Measurements from ENCODE around the gene OVCH1. TPM values are rescaled to one million over a fixed set of nuclear protein-coding genes. Genes with fewer than 3 reads are reported as not detected.
A peak's percentile ranks its signal among the peaks of the same experiment; 100 is the strongest.

Gene OVCH1
- total RNA-seq, 1 experiment from 2014 or later, result 1.9 TPM

DNA sequence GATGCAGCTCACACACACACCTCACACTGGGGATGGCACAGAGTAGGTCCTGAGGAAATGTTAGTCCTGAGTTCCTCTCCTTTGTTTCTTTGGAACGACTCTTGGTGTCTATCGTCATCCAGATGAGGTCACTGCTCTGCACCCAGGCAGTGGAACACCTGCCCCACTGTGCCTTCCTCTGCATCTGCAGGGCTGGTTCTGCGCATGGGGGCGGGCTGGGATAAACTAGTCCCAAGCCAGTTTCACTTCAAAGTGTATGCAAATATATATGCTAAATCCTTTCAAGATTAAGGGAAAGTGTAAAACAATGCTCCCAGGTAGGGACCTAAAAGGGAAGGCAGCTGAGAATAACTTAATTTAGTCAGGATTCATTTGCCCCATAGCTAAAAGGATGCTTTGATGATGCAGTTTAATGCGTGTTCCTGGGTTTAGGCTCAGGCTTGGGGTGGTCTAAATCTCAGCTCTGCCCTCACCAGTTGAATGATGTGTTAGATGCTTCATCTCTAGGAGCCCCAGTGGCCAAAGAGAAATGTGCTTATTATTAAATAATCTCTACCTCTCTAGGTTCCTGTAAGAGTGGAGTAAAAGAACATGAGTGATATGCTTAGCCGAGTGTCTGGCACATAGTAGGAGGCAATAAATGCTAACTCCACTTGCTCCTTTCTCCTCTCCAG, 47.1 kb upstream of the OVCH1 start:
- H3K4me3 Mint-ChIP-seq (ENCODE audit: unreplicated experiment), result no peak overlapping the region
- ChIA-PET CTCF (no interaction called here), POLR2A (no interaction called here)
- no peaks in the 10 kb centered on the region for H3K4me1 Mint-ChIP-seq (ENCODE audit: insufficient read depth, unreplicated experiment)
- no peaks in the 10 kb centered on the region for H3K27me3 Mint-ChIP-seq (ENCODE audit: insufficient read depth, unreplicated experiment)
- no peak for DNase-seq (ENCODE audit: unreplicated experiment)
- peaks cover 81% of the 10 kb centered on the region for H3K36me3 Mint-ChIP-seq (ENCODE audit: insufficient read depth, unreplicated experiment)
- H3K9me3 Mint-ChIP-seq (ENCODE audit: unreplicated experiment), result no peaks in the 10 kb centered on the region
- TF ChIP-seq, protein P1, sequence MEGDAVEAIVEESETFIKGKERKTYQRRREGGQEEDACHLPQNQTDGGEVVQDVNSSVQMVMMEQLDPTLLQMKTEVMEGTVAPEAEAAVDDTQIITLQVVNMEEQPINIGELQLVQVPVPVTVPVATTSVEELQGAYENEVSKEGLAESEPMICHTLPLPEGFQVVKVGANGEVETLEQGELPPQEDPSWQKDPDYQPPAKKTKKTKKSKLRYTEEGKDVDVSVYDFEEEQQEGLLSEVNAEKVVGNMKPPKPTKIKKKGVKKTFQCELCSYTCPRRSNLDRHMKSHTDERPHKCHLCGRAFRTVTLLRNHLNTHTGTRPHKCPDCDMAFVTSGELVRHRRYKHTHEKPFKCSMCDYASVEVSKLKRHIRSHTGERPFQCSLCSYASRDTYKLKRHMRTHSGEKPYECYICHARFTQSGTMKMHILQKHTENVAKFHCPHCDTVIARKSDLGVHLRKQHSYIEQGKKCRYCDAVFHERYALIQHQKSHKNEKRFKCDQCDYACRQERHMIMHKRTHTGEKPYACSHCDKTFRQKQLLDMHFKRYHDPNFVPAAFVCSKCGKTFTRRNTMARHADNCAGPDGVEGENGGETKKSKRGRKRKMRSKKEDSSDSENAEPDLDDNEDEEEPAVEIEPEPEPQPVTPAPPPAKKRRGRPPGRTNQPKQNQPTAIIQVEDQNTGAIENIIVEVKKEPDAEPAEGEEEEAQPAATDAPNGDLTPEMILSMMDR (IDR thresholded peaks at IDR 0.05; ENCODE audit: unreplicated experiment), result no peak
- no peak overlapping the region for H3K27ac Mint-ChIP-seq (ENCODE audit: low read depth, unreplicated experiment)
- no TSS peak for BruUV-seq (replicated peaks)
- intact Hi-C loops (cut with micrococcal nuclease), result no loop called here

DNA sequence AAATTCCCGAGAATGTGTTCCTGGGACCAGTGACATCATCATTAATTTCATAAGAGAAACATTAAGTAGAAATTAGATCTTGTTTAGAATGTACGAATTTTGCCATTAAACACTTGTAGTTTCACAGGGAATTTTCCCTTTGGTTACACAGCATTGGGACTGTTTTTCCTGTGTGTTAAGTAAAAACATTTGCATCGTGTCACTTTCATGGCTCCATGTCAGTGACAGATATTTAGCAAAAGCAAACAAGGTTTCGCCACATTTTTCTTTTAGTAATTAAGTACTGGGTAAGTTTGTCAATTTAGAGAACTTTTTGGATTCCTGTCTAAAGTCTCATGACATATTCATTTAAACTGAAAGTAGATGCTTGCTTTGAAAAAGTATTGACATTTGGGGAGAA, 45.5 kb upstream of the OVCH1 start:
- no TSS peak for BruUV-seq (replicated peaks)
- H3K27ac Mint-ChIP-seq (ENCODE audit: low read depth, unreplicated experiment), result no peak overlapping the region
- no peaks in the 10 kb centered on the region for H3K4me1 Mint-ChIP-seq (ENCODE audit: insufficient read depth, unreplicated experiment)
- no peaks in the 10 kb centered on the region for H3K27me3 Mint-ChIP-seq (ENCODE audit: insufficient read depth, unreplicated experiment)
- H3K9me3 Mint-ChIP-seq (ENCODE audit: unreplicated experiment), result no peaks in the 10 kb centered on the region
- ChIA-PET POLR2A (interaction anchor here (0.5 to 1.1 kb wide), 3 partner anchors 11 to 701 kb away, joined by 3 to 5 read pairs (median 4); no protein-coding TSS in a partner anchor), CTCF (interaction anchor here (0.6 to 0.9 kb wide), 4 partner anchors 9 to 1303 kb away, joined by 3 to 4 read pairs (median 3); no protein-coding TSS in a partner anchor)
- intact Hi-C loops (cut with micrococcal nuclease), result no loop called here
- H3K36me3 Mint-ChIP-seq (ENCODE audit: insufficient read depth, unreplicated experiment), result peaks cover 79% of the 10 kb centered on the region
- no peak for DNase-seq (ENCODE audit: unreplicated experiment)
- TF ChIP-seq, protein P1 (IDR thresholded peaks at IDR 0.05; ENCODE audit: unreplicated experiment), result no peak
- H3K4me3 Mint-ChIP-seq (ENCODE audit: unreplicated experiment), result no peak overlapping the region

DNA sequence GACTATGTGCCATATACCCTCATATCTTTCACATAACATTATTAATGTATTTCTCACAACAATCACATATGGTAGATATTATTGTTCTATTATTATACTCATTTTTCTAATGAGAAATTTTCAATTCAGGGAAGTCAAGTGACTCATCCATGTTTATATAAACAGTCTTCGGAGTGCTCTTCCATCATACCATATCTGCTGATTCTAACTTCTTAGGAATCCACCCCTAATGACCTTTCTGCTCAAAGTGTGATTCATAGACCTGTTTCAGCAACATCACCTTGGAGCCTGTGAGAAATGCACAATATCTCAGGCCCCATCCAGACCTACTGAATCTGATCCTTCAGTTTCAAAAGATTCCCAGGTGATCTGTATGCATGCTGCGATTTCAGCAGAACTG, 39.8 kb upstream of the OVCH1 start:
- no peaks in the 10 kb centered on the region for H3K9me3 Mint-ChIP-seq (ENCODE audit: unreplicated experiment)
- ChIA-PET POLR2A (interaction anchor here (0.7 to 1.0 kb wide), 3 partner anchors 10 to 89 kb away, joined by 3 read pairs; no protein-coding TSS in a partner anchor), CTCF (interaction anchor here (1.0 kb wide), 1 partner anchor 1270 kb away, joined by 3 read pairs; no protein-coding TSS in a partner anchor)
- no TSS peak for BruUV-seq (replicated peaks)
- DNase-seq (ENCODE audit: unreplicated experiment), result peak; percentile 63
- peaks cover 5% of the 10 kb centered on the region for H3K4me1 Mint-ChIP-seq (ENCODE audit: insufficient read depth, unreplicated experiment)
- TF ChIP-seq, protein P1 (IDR thresholded peaks at IDR 0.05; ENCODE audit: unreplicated experiment), result no peak
- no peak overlapping the region for H3K27ac Mint-ChIP-seq (ENCODE audit: low read depth, unreplicated experiment)
- peaks cover 68% of the 10 kb centered on the region for H3K36me3 Mint-ChIP-seq (ENCODE audit: insufficient read depth, unreplicated experiment)
- intact Hi-C loops (cut with micrococcal nuclease), result no loop called here
- H3K27me3 Mint-ChIP-seq (ENCODE audit: insufficient read depth, unreplicated experiment), result no peaks in the 10 kb centered on the region
- no peak overlapping the region for H3K4me3 Mint-ChIP-seq (ENCODE audit: unreplicated experiment)

DNA sequence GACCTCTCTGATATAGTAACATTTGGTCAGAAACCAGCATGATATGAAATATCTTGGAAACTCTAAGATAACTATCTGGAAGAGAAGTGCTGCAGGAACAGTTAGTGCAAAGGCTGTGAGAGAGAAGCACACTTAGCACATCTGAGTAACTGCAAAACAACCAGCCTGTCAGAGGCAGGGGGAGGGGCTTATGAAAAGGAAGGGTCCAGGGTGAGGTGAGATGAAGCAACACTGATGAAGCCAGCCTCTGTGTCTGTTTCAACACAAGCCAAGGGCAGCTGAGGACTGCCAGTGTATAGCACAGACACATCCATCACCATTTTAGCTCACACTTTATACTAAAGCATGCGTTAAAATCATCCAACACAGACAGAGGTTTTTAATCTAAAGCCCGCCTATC, 37.4 kb upstream of the OVCH1 start:
- Mint-ChIP-seq H3K4me1 (ENCODE audit: insufficient read depth, unreplicated experiment) (peaks cover 5% of the 10 kb centered on the region), H3K27me3 (ENCODE audit: insufficient read depth, unreplicated experiment) (no peaks in the 10 kb centered on the region), H3K36me3 (ENCODE audit: insufficient read depth, unreplicated experiment) (peaks cover 72% of the 10 kb centered on the region), H3K9me3 (ENCODE audit: unreplicated experiment) (no peaks in the 10 kb centered on the region), H3K27ac (ENCODE audit: low read depth, unreplicated experiment) (no peak overlapping the region), H3K4me3 (ENCODE audit: unreplicated experiment) (no peak overlapping the region)
- intact Hi-C loops (cut with micrococcal nuclease), result no loop called here
- ChIA-PET POLR2A (no interaction called here), CTCF (no interaction called here)
- peak; percentile 36 for DNase-seq (ENCODE audit: unreplicated experiment)
- no TSS peak for BruUV-seq (replicated peaks)
- TF ChIP-seq, protein P1 (IDR thresholded peaks at IDR 0.05; ENCODE audit: unreplicated experiment), result no peak

Measured in MCF 10A (cell line).